GM18519 (cell line): ENCODE results near the gene TAL2.

Source experiments
- ATAC-seq: cut with Tn5 transposase; IDR thresholded peaks from one replicate; pipeline ENCODE4 v1.9.1; 2021; ENCODE audit warnings: mild to moderate bottlenecking, moderate library complexity; ENCODE audit not compliant: unreplicated experiment, low FRiP score

Gene TAL2

GRCh38 chr9:105673850-105674387 is 11.7 kb downstream of the TAL2 start:
- no peak for ATAC-seq

- ATAC-seq, result no peak
Observed at GRCh38 chr9:105676351-105676923, 14.2 kb downstream of the TAL2 start.

GRCh38 chr9:105678163-105678562 is 15.9 kb downstream of the TAL2 start:
- no peak for ATAC-seq

GRCh38 chr9:105678781-105679180 is 16.5 kb downstream of the TAL2 start:
- ATAC-seq, result no peak

DNA sequence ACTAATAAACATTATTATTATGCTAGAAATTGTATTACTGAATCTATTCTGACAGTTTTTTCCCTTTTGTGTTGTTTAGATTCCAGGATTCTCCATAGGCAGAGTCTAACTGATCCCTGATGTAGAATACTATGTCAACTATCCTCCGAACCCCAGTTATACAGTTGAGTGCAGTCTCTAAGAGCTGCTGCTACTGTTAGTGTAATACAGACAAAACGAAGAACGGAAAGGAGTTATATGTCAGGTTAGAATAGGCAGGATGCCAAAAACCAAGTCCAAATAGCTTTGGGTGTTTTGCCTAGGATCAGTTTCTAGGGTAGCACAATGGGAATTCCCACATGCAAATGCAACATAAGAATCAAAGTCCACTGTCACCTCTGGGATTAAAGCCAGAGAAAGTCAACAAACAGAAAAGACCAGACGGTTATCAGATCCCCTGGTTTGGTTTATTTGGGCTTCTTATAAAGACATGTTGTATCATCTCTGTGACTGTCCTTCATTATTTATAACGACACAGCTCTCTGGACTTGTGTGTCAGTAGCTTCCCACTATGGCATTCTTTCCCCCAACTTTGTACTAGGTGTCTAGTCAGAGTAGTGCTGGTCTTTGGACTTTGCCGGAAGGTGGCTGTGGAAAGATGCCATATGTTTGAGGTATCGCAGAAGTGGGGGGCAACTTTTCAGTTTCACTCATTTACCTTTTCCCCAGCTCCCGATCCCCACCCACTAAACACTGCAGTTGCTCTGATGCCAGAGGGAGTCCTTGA is 17.2 kb downstream of the TAL2 start:
- ATAC-seq, result no peak

- ATAC-seq, result no peak
Observed at GRCh38 chr9:105681313-105681712, 19.1 kb downstream of the TAL2 start.

DNA sequence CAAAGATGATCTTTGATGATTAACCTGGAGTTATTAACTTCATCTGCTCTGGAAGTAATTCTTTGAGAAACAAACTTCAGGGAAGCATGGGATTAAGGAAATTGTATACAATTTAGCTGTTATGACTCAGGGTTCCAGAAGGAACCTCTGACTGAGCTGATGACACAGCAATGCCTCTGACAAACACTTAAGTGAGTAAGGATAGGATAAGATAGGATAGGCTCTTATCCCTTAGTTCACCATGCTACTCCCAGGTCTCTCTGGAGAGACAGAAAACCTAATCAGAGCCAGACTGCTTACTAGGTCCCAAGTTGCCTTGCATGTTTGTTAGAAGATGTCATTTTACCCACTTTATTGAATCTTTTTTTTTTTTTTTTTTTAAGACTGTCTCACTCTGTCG is 19.5 kb downstream of the TAL2 start:
- no peak for ATAC-seq

GRCh38 chr9:105683688-105684275 is 21.5 kb downstream of the TAL2 start:
- ATAC-seq, result no peak

- ATAC-seq, result no peak
Observed at GRCh38 chr9:105686936-105687335, 24.7 kb downstream of the TAL2 start.

- ATAC-seq, result no peak
Observed at GRCh38 chr9:105690742-105691141, 28.5 kb downstream of the TAL2 start.

- ATAC-seq, result peak; percentile 23
Observed at GRCh38 chr9:105693435-105694189, 31.4 kb downstream of the TAL2 start.

DNA sequence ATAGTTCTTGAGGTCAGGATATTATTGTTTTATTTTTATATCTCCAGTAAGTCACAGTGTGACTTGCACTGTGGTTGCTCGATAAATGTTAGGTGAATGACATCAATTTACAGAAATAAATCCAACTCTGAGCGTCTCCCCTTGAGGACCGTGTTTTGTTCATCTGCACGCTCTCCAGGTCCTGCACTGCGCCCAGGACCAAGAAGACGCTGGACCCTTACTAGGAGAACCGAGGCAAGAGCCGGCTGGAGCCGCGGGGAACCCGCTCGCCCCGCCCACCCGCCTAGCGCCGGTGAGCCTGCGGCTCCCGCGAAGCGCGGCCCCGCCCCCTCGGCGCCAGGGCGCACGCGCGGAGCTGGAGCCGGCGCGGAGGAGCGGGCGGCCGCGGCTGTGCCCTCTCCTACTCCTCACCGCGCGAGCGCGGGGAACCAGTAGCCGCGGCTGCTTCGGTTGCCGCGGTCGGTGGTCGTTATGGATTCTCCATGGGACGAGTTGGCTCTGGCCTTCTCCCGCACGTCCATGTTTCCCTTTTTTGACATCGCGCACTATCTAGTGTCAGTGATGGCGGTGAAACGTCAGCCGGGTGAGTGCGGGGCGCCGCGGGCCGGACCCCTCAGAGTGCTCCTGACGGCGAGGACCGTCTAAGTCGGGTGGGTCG is 32.1 kb downstream of the TAL2 start, which contains the start of gene TMEM38B:
Gene TMEM38B, plus strand, starts transcription at position 352 of the 658 bp plus-strand sequence. Its CDS starts 120 bp downstream, at position 472.
- ATAC-seq, result peak; percentile 51

DNA sequence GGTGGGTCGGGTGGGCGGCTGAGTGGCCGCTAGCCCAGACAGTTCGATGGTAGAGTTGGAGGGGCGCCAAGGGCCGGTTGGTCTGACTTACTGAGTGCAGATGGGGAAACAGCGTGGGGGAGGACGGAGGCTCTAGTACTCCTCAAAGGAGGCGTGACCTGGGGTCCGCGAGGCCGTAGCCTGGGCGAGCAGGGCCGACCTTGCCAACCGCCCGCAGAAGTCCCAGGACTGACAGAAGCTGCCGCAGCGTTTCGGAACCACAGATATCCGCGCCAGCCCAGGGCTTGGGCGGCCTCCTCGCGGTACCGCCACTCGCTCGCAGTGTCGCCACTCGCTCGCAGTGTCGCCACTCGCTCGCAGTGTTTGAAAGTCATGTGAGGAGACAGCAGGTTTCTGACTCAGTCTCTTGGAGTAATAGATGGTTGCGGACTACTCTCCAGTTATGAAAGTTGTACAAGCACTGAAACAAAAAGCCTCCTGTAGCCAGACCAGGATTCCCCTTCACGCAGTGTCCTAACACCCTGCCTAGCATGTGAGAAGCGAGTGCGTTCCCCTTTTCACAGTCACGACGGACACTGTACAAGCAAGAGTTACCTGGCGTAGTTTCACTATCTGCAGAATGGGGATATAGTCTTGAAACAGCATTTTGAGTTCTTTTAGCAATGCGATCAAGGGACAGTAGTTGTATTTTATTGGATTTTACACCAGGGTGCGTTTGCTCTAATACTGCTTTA is 32.8 kb downstream of the TAL2 start:
- ATAC-seq, result peak; percentile 31

DNA sequence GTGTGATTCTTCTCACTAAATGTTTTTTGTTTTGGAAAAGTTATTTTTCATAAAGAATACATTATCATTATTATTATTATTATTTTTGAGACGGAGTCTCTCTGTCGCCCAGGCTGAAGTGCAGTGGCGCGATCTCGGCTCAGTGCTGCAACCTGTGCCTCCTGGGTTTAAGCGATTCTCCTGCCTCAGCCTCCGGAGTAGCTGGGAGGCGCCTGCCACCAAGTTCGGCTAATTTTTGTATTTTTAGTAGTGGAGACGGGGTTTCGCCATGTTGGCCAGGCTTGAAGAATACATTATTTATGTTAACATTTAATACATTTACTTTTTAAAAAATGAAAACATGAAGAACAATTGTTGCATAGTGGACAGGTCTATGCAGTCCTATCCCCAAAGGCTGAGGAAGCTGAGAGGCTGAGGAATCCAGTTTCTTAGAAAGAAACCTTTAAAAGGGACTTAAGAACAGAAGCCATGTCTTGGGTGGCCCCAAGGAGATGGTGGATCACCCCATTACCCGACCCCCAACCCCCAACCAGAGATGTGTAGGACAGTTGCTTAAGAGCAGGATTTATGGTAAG is 34.0 kb downstream of the TAL2 start:
- no peak for ATAC-seq

- no peak for ATAC-seq
Observed at GRCh38 chr9:105697871-105698270, 35.6 kb downstream of the TAL2 start.

DNA sequence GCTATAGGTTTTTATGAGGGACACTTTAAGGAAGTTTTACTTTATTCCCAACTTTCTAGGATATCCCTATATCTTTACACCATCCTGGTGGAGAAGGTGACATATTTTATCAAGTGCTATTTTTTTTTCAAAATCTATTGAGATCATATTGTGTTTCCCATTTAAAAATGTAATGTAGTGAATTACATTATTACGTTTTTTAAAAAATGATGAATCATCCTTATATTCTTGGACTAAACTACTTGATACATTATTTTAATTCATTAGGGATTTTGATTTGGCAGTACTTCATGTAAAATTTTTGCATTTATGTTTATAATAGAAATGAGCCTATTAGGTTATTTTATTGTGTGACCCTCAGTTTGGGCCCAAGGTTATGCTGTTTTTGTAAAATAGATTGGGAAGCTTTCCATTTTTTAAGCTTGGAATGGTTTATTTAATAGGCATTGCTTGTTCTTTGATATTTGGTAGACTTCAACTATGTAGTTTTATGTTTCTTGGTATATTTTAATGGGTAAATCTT is 36.2 kb downstream of the TAL2 start:
- ATAC-seq, result no peak

DNA sequence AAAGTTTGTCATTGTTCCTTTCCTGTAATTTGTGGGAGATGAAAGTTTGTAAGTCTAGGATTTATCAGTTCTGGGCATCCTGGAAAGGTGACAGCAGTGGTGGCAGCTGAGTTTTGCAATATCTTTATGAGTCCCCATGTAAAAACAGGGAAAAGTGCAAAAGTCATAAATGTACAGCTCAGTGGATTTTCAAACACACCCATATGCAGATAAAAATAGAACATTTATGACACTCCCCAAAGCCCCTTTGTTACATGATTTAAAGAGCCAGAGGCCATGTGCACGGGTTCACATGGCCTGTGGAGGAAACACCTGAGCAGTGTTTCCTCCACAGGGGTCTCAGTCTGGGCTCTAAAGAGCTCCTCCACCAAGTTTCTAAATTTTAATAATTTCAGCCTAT is 38.4 kb downstream of the TAL2 start:
- ATAC-seq, result no peak

DNA sequence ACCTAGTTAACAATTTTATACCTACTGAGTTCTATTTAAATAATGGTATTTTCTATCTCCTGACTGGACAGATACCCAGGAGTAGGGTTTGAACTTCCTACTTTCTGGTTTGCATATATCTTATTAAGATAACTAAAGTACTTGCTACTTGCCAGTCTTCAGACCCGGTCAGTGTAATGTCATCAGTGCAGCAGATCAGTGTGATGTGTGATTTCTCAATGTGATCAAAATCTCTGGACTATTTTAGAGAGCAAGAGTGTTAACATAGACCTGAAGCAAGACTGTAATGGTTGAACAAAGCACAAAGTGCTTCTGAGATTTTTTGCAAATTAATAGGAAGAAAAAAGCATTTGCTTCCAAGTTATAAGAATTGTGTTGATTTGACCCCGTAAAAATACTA is 38.9 kb downstream of the TAL2 start:
- no peak for ATAC-seq

- ATAC-seq, result no peak
Observed at GRCh38 chr9:105702207-105702606, 40.0 kb downstream of the TAL2 start.
